Measurements from ENCODE around the gene APOD. TPM values are rescaled to one million over a fixed set of nuclear protein-coding genes. Genes with fewer than 3 reads are reported as not detected.

The APOD gene
- total and polyA plus RNA-seq, 2 of the 8 experiments (the other 6 are each of a cell fraction or from before 2014, with no cell fraction given), result not detected

DNA sequence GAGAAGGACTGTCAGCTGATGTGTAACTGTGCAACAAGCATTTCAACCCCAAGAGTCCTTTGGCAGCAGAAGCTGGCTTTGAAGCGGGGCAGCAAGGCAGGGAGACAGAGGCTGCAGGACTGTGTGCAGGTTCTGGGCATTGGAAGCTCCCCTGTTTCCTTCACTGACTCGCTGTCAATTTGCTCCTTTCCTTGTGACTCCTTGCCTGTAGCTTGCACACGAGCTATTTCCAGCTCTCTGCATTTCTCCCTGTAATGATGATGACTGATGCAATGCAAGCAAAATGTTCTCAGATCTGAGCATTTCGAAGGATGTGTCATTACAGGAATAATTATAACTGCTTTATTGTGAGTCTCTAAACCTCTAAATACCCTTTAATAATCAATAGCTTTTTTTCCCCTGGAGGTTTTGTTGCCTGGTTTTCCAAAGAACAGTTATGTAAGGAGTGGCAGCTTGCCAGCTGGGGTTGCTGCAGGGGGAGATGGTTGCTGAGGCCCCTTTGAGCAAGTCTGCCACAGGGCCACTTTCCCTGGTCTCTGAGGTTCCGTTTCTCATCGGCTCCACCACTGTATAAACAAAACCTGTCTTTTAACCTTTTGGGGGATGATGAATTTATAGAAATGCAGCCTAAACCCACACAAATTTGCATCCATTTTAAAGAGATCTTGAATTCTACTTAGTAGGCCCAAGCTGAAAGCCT lies 2.8 kb downstream of the APOD start (continued):
- TF ChIP-seq RNF2 (IDR thresholded peaks at IDR 0.05; ENCODE audit: borderline replicate concordance, low read depth, low read length, missing control alignments, poor library complexity, severe bottlenecking), result no peak
- TF ChIP-seq TEAD4 (IDR thresholded peaks at IDR 0.05; ENCODE audit: low read depth, low read length), result no peak
- TF ChIP-seq CHD1 (IDR thresholded peaks at IDR 0.05; ENCODE audit: low read depth, low read length), result no peak
- TF ChIP-seq GABPA (IDR thresholded peaks at IDR 0.05; ENCODE audit: borderline replicate concordance, insufficient read depth, low read length), result no peak
- TF ChIP-seq, protein P1, sequence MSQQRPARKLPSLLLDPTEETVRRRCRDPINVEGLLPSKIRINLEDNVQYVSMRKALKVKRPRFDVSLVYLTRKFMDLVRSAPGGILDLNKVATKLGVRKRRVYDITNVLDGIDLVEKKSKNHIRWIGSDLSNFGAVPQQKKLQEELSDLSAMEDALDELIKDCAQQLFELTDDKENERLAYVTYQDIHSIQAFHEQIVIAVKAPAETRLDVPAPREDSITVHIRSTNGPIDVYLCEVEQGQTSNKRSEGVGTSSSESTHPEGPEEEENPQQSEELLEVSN (IDR thresholded peaks at IDR 0.05), result no peak
- TF ChIP-seq SRF (IDR thresholded peaks at IDR 0.05; ENCODE audit: low read depth, low read length), result no peak
- TF ChIP-seq HDAC2 (IDR thresholded peaks at IDR 0.05; ENCODE audit: borderline replicate concordance in 1 of 2, low read depth in 2 of 2, low read length in 2 of 2), result no peak
- TF ChIP-seq RBBP5 (IDR thresholded peaks at IDR 0.05; ENCODE audit: borderline replicate concordance, low read depth, low read length), result no peak
